ENCODE measurements around the gene DESI1.

- no peak for TF ChIP-seq CTCF (conservative IDR thresholded peaks at IDR 0.05; ENCODE audit: low read depth, low read length)
- no peak for TF ChIP-seq EZH2 (IDR thresholded peaks at IDR 0.05; ENCODE audit: low read length, unreplicated experiment)
Observed at GRCh38 chr22:41585898-41586297, 34.9 kb downstream of the DESI1 start.
